DND-41 (cell line): ENCODE results near the gene MTOR.
"Not testable (repeated sequence)": the region's sequence is repeated elsewhere in the genome, so short reads cannot be mapped to it uniquely, and the experiment has no call there.

Experiments
- ATAC-seq: fragments of 200-7000 bp; cut with Tn5 transposase; 3 replicates; pipeline ENCODE4 v1.9.1; 2021; ENCODE audit warnings: low read depth; ENCODE audit not compliant: insufficient read depth
- DNase-seq: peaks from one replicate; pipeline ENCODE4 v3.0.0-alpha.2; 2020
- H2AFZ ChIP-seq: 2 replicates; pipeline ENCODE4 v1.6.0; 2012; ENCODE audit warnings: low read depth, low read length
- H3K27ac ChIP-seq: 2 replicates; pipeline ENCODE4 v1.5.1; 2012; ENCODE audit warnings: low read length, inconsistent platforms
- H3K27me3 ChIP-seq: fragments of 200-600 bp; sonication (generic); 2 replicates; pipeline ENCODE4 v1.6.0; 2012; ENCODE audit warnings: low read length, mild to moderate bottlenecking, inconsistent platforms; ENCODE audit not compliant: insufficient read depth, poor library complexity
- H3K36me3 ChIP-seq: 2 replicates; pipeline ENCODE4 v1.5.1; 2012; ENCODE audit warnings: low read length, inconsistent platforms; ENCODE audit not compliant: insufficient read depth
- H3K4me1 ChIP-seq: 2 replicates; pipeline ENCODE4 v1.5.1; 2012; ENCODE audit warnings: mild to moderate bottlenecking, low read length; ENCODE audit not compliant: insufficient read depth
- H3K4me2 ChIP-seq: 2 replicates; pipeline ENCODE4 v1.6.0; 2012; ENCODE audit warnings: mild to moderate bottlenecking, moderate library complexity, low read length, inconsistent platforms; ENCODE audit not compliant: insufficient read depth
- H3K4me3 ChIP-seq, 2 experiments: fragments of 200-600 bp in 1 of 2; shearing (Covaris generic) in 1 of 2; 2 replicates each; pipeline ENCODE4 v1.5.1; 2012 to 2016; ENCODE audit warnings: inconsistent platforms in 2 of 2, low read length in 2 of 2, mild to moderate bottlenecking in 2 of 2, low read depth in 1 of 2, moderate library complexity in 1 of 2
- H3K79me2 ChIP-seq: 2 replicates; pipeline ENCODE4 v1.6.0; 2012; ENCODE audit warnings: low read length, inconsistent platforms; ENCODE audit not compliant: insufficient read depth
- H3K9ac ChIP-seq: 2 replicates; pipeline ENCODE4 v1.6.0; 2012; ENCODE audit warnings: low read depth, mild to moderate bottlenecking, inconsistent platforms, low read length, moderate library complexity
- H3K9me3 ChIP-seq: 2 replicates; pipeline ENCODE4 v1.5.1; 2012; ENCODE audit warnings: low read length, moderate library complexity, mild to moderate bottlenecking, inconsistent platforms; ENCODE audit not compliant: insufficient read depth, severe bottlenecking
- H4K20me1 ChIP-seq: 2 replicates; pipeline ENCODE4 v1.6.0; 2012; ENCODE audit warnings: low read length; ENCODE audit not compliant: insufficient read depth
- CTCF ChIP-seq: IDR thresholded peaks from 2 replicates; pipeline ENCODE4 v1.5.1; 2012; ENCODE audit warnings: borderline replicate concordance, low read length, moderate library complexity, mild to moderate bottlenecking; ENCODE audit not compliant: poor library complexity, severe bottlenecking; ENCODE audit errors: extremely low read depth
- EZH2 ChIP-seq: IDR thresholded peaks from 3 replicates; pipeline ENCODE4 v1.6.1; 2012; ENCODE audit warnings: borderline replicate concordance, low read depth, mild to moderate bottlenecking, moderate library complexity, low read length, inconsistent platforms; ENCODE audit not compliant: severe bottlenecking

MTOR gene

DNA sequence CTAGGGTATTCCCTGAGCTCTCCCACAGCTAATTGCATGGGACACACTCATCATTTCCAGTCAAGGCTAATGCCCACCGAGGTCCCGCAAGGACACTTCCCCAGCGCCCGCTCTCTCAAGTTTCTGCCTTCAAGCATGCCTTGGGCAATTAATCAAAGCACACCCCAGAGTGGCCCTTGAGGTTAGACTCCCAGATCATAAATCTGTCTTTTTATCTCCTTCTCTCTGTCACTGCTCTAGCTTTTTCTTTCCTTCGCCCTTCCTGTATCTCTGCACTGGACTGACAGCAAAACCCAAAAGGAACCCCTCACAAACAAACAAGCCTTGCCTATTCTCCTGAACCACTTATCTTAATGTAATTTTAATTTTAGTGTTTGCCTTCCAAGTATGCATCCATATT is 154.8 kb downstream of the MTOR start:
- Histone ChIP-seq H4K20me1 (no peaks in the 10 kb centered on the region), H3K36me3 (peaks cover 58% of the 10 kb centered on the region), H3K4me3 (no peak overlapping the region), H3K27me3 (no peaks in the 10 kb centered on the region), H3K9ac (no peak overlapping the region), H3K4me2 (no peak overlapping the region), H3K79me2 (no peaks in the 10 kb centered on the region), H2AFZ (no peak overlapping the region), H3K4me1 (no peaks in the 10 kb centered on the region), H3K9me3 (no peaks in the 10 kb centered on the region), H3K27ac (no peak overlapping the region)
- ATAC-seq (no peak), DNase-seq (no peak)
- TF ChIP-seq EZH2 (no peak), CTCF (no peak)

- Histone ChIP-seq H3K4me1 (no peaks in the 10 kb centered on the region), H3K9me3 (no peaks in the 10 kb centered on the region), H3K4me2 (no peak overlapping the region), H3K27me3 (no peaks in the 10 kb centered on the region), H3K79me2 (no peaks in the 10 kb centered on the region), H3K4me3 (no peak overlapping the region), H2AFZ (no peak overlapping the region), H3K36me3 (peaks cover 39% of the 10 kb centered on the region), H4K20me1 (no peaks in the 10 kb centered on the region), H3K27ac (no peak overlapping the region), H3K9ac (no peak overlapping the region)
- DNase-seq: no peak
- TF ChIP-seq EZH2: no peak
- TF ChIP-seq CTCF: no peak
- ATAC-seq: no peak
These were observed 156.8 kb downstream of the MTOR start for GRCh38 chr1:11105586-11105985.

GRCh38 chr1:11101347-11101746 is 161.0 kb downstream of the MTOR start:
- H3K4me1 ChIP-seq: peaks cover 22% of the 10 kb centered on the region
- H3K9me3 ChIP-seq: no peaks in the 10 kb centered on the region
- peaks cover 29% of the 10 kb centered on the region for H3K36me3 ChIP-seq
- TF ChIP-seq EZH2 (no peak), CTCF (no peak)
- DNase-seq (no peak), ATAC-seq (no peak)
- H3K27me3 ChIP-seq: no peaks in the 10 kb centered on the region
- 0 out of 2 replicates have a peak, but pooled peaks cover 3% of the 10 kb centered on the region for H4K20me1 ChIP-seq
- no peak overlapping the region for H3K4me2 ChIP-seq
- H3K9ac ChIP-seq: no peak overlapping the region
- H3K27ac ChIP-seq: no peak overlapping the region
- H2AFZ ChIP-seq: no peak overlapping the region
- peaks cover 27% of the 10 kb centered on the region for H3K79me2 ChIP-seq
- H3K4me3 ChIP-seq: no peak overlapping the region

DNA sequence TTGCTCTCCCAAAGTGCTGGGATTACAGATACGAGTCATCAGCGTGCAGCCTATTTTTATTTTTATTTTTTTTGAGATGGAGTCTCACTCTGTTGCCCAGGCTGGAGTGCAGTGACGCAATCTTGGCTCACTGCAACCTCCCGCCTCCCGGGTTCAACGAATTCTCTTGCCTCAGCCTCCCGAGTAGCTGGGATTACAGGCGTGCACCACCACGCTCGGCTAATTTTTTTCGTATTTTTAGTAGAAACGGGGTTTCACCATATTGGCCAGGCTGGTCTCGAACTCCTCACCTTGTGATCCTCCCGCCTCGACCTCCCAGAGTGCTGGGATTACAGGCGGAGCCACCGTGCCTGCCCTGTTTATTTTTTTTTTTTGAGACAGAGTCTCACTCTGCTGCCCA is 161.5 kb downstream of the MTOR start:
- H4K20me1 ChIP-seq, H2AFZ ChIP-seq, H3K4me2 ChIP-seq, DNase-seq, H3K27me3 ChIP-seq, H3K4me3 ChIP-seq, H3K9ac ChIP-seq, ATAC-seq, H3K9me3 ChIP-seq, H3K27ac ChIP-seq: not testable (repeated sequence)
- Histone ChIP-seq H3K36me3 (peaks cover 29% of the 10 kb centered on the region), H3K79me2 (peaks cover 27% of the 10 kb centered on the region), H3K4me1 (peaks cover 22% of the 10 kb centered on the region)
